IMR-90 (cell line): ENCODE measurements around the gene ITPRID1. TPM values are rescaled to one million over a fixed set of nuclear protein-coding genes. Genes with fewer than 3 reads are reported as not detected.

Source experiments
- ATAC-seq: fragments of 200-7000 bp; cut with Tn5 transposase; 2 replicates; pipeline ENCODE4 v1.9.1; 2020; ENCODE audit warnings: low read depth, mild to moderate bottlenecking, moderate library complexity
- BruUV-seq: library from RNA; stranded (reverse); fragments of 400-500 nt; replicated peaks from 2 replicates; lab custom pipeline; 2021; lab: Mats Ljungman, UMichigan
- CTCF ChIA-PET: fragments of 300-600 bp; formaldehyde crosslinking; extraction: SDS; loops from one replicate; lab custom pipeline; 2021; ENCODE audit warnings: antibody characterized with exemption; lab: Yijun Ruan, JAX
- POLR2A ChIA-PET: fragments of 300-600 bp; sonication (Branson Sonifier 250); formaldehyde crosslinking; loops from one replicate; lab custom pipeline; 2022; ENCODE audit warnings: antibody characterized with exemption; ENCODE audit not compliant: unreplicated experiment; lab: Charles Lee
- DNase-seq: peaks from one replicate; pipeline ENCODE4 v3.0.0; 2013
- H2AFZ ChIP-seq: replicated peaks from 2 replicates; pipeline ENCODE3; 2013; ENCODE audit warnings: low read length, mild to moderate bottlenecking; ENCODE audit not compliant: poor library complexity
- H2AK5ac ChIP-seq: 2 replicates; pipeline ENCODE4 v1.6.1; 2013; ENCODE audit warnings: low read depth, low read length, inconsistent platforms
- H2AK9ac ChIP-seq: replicated peaks from 2 replicates; pipeline ENCODE3; 2013; ENCODE audit warnings: mild to moderate bottlenecking, low read depth, low read length, moderate library complexity; ENCODE audit not compliant: poor library complexity
- H2BK120ac ChIP-seq: 2 replicates; pipeline ENCODE4 v1.6.1; 2013; ENCODE audit warnings: low read depth, low read length, inconsistent platforms
- H2BK15ac ChIP-seq: 3 replicates; pipeline ENCODE4 v1.6.1; 2013; ENCODE audit warnings: low read depth, low read length, inconsistent platforms
- H2BK20ac ChIP-seq: 2 replicates; pipeline ENCODE4 v1.6.1; 2013; ENCODE audit warnings: low read depth, mild to moderate bottlenecking, inconsistent platforms, low read length, moderate library complexity
- H2BK5ac ChIP-seq: 2 replicates; pipeline ENCODE4 v1.6.1; 2013; ENCODE audit warnings: mild to moderate bottlenecking, low read depth, low read length, inconsistent platforms; ENCODE audit not compliant: poor library complexity, severe bottlenecking
- H3K14ac ChIP-seq: replicated peaks from 2 replicates; pipeline ENCODE4 v1.6.1; 2013; ENCODE audit warnings: low read depth, low read length, inconsistent platforms
- H3K18ac ChIP-seq: 2 replicates; pipeline ENCODE4 v1.6.1; 2013; ENCODE audit warnings: low read depth, low read length, control low read depth
- H3K23ac ChIP-seq: 2 replicates; pipeline ENCODE4 v1.6.1; 2013; ENCODE audit warnings: low read depth, low read length, inconsistent platforms
- H3K27ac ChIP-seq: 2 replicates; pipeline ENCODE4 v1.5.1; 2013; ENCODE audit warnings: mild to moderate bottlenecking, control low read depth, low read length; ENCODE audit not compliant: insufficient read depth
- H3K27me3 ChIP-seq: 2 replicates; pipeline ENCODE4 v1.6.1; 2013; ENCODE audit warnings: low read length; ENCODE audit not compliant: control insufficient read depth, insufficient read depth
- H3K36me3 ChIP-seq: 2 replicates; pipeline ENCODE4 v1.6.1; 2013; ENCODE audit warnings: low read length, mixed read lengths; ENCODE audit not compliant: control insufficient read depth, insufficient read depth
- H3K4ac ChIP-seq: 2 replicates; pipeline ENCODE4 v1.6.1; 2013; ENCODE audit warnings: low read depth, low read length, inconsistent platforms
- H3K4me1 ChIP-seq: 2 replicates; pipeline ENCODE4 v1.6.1; 2013; ENCODE audit warnings: low read length, mixed read lengths; ENCODE audit not compliant: control insufficient read depth, insufficient read depth
- H3K4me2 ChIP-seq: 2 replicates; pipeline ENCODE4 v1.6.1; 2013; ENCODE audit warnings: low read depth, mild to moderate bottlenecking, control low read depth, low read length, moderate library complexity
- H3K4me3 ChIP-seq: 2 replicates; pipeline ENCODE4 v1.5.1; 2013; ENCODE audit warnings: low read depth, mild to moderate bottlenecking, control low read depth, low read length, moderate library complexity; ENCODE audit not compliant: insufficient read depth
- H3K56ac ChIP-seq: 2 replicates; pipeline ENCODE4 v1.6.1; 2013; ENCODE audit warnings: low read length, inconsistent platforms; ENCODE audit not compliant: insufficient read depth; ENCODE audit errors: extremely low read depth
- H3K79me1 ChIP-seq, 2 experiments: 2 replicates each; pipeline ENCODE4 v1.6.1; 2013; ENCODE audit warnings: low read length in 2 of 2, inconsistent platforms in 1 of 2, low read depth in 1 of 2
- H3K9ac ChIP-seq: 2 replicates; pipeline ENCODE4 v1.6.1; 2013; ENCODE audit warnings: low read depth, low read length, control low read depth
- H3K9me1 ChIP-seq: 2 replicates; pipeline ENCODE4 v1.6.1; 2013; ENCODE audit warnings: low read length, inconsistent platforms; ENCODE audit not compliant: insufficient read depth
- H3K9me3 ChIP-seq: 2 replicates; pipeline ENCODE4 v1.6.1; 2013; ENCODE audit warnings: low read length; ENCODE audit not compliant: control insufficient read depth, insufficient read depth
- H4K20me1 ChIP-seq: 2 replicates; pipeline ENCODE4 v1.6.1; 2013; ENCODE audit warnings: low read length, inconsistent platforms; ENCODE audit not compliant: insufficient read depth
- H4K5ac ChIP-seq: 2 replicates; pipeline ENCODE4 v1.6.1; 2013; ENCODE audit warnings: mild to moderate bottlenecking, low read depth, low read length, control low read depth
- H4K8ac ChIP-seq, 2 experiments: 2 replicates each; pipeline ENCODE4 v1.6.1; 2013; ENCODE audit warnings: low read depth in 2 of 2, low read length in 2 of 2, control low read depth in 1 of 2, inconsistent platforms in 1 of 2
- H4K91ac ChIP-seq: 2 replicates; pipeline ENCODE4 v1.6.1; 2013; ENCODE audit warnings: low read depth, low read length, inconsistent platforms; ENCODE audit not compliant: insufficient read depth
- BHLHE40 ChIP-seq: fragments of 150-350 bp; IDR thresholded peaks from 2 replicates; pipeline ENCODE4 v1.6.1; 2016; ENCODE audit warnings: mild to moderate bottlenecking, low read depth, low read length
- WGBS, 2 experiments: methylation state at CpG; one replicate each; pipeline versions ENCODE4 v1.1.5 to v1.1.7; 2013; ENCODE audit warnings: missing lambda C conversion rate in 2 of 2; ENCODE audit not compliant: insufficient read length in 1 of 2; ENCODE audit errors: extremely low coverage in 2 of 2; 5-methylcytosine and 5-hydroxymethylcytosine counted together
- dilution Hi-C: fragments of 300-500 bp; cut with HindIII; formaldehyde crosslinking; loops from one replicate; pipeline ENCODE4 v1.14.3; 2018; ENCODE audit warnings: low sequenced_read_pairs; ENCODE audit not compliant: unreplicated experiment
- in situ Hi-C: fragments of 300-500 bp; cut with MboI; formaldehyde crosslinking; loops from 3 replicates; pipeline ENCODE4 v1.14.3; 2019; ENCODE audit warnings: low sequenced_read_pairs, inconsistent platforms, mixed read lengths
- intact Hi-C: fragments of 100-400 bp; cut with micrococcal nuclease; formaldehyde crosslinking; loops from 2 replicates; pipeline ENCODE4 v1.10.0; 2022
- polyA plus RNA-seq, 3 experiments: library from polyadenylated mRNA; depleted of rRNA; stranded (reverse); fragments of >200 nt; gene quantifications; 2 replicates each; pipeline ENCODE4 v1.2.3, GENCODE V29; 2012; ENCODE audit warnings: low replicate concordance in 1 of 3
- total RNA-seq: library from RNA; depleted of rRNA; stranded (reverse); fragments of >200 nt; gene quantifications from 2 replicates; pipeline ENCODE4 v1.2.3, GENCODE V29; 2012
- TF ChIP-seq, protein P1 (sequence below): conservative IDR thresholded peaks from 2 replicates; pipeline ENCODE4 v1.5.1; 2012; ENCODE audit warnings: mild to moderate bottlenecking, low read depth, low read length, improper control_type of control experiment

ITPRID1 gene
- total and polyA plus RNA-seq, 2 of the 4 experiments (the other 2 are of a cell fraction), result not detected

GRCh38 chr7:31603046-31603445, 89.2 kb downstream of the ITPRID1 start:
- no peak overlapping the region for H2AFZ ChIP-seq
- no peak overlapping the region for H3K23ac ChIP-seq
- POLR2A ChIA-PET, result no interaction called here
- H2AK5ac ChIP-seq, result no peak overlapping the region
- BruUV-seq, result no TSS peak
- H4K91ac ChIP-seq, result no peak overlapping the region
- H4K20me1 ChIP-seq, result no peaks in the 10 kb centered on the region
- no peak overlapping the region for H3K4me2 ChIP-seq
- no peak overlapping the region for H3K18ac ChIP-seq
- 37% methylated on average over 2 of the region's 5 CpGs; no CpG with 5 or more reads in 1 of the 2 experiments for whole genome bisulfite sequencing, 2 experiments
- H3K9me3 ChIP-seq, result no peaks in the 10 kb centered on the region
- H3K14ac ChIP-seq, result no peak overlapping the region
- H2AK9ac ChIP-seq, result no peak overlapping the region
- H3K56ac ChIP-seq, result no peak overlapping the region
- no peaks in the 10 kb centered on the region for H3K36me3 ChIP-seq
- no peaks in the 10 kb centered on the region for H3K27me3 ChIP-seq
- no peak overlapping the region for H4K5ac ChIP-seq
- in situ Hi-C loops (no loop called here), intact Hi-C loops (no loop called here), dilution Hi-C loops (no loop called here)
- H3K9ac ChIP-seq, result no peak overlapping the region
- H2BK20ac ChIP-seq, result no peak overlapping the region
- H3K4ac ChIP-seq, result no peak overlapping the region
- DNase-seq (no peak), ATAC-seq (no peak)
- no peaks in the 10 kb centered on the region for H3K4me1 ChIP-seq
- no peak overlapping the region for H3K4me3 ChIP-seq
- CTCF ChIA-PET, result no interaction called here
- no peak overlapping the region for H2BK15ac ChIP-seq
- no peak overlapping the region for H3K27ac ChIP-seq
- H3K9me1 ChIP-seq, result no peaks in the 10 kb centered on the region
- no peak overlapping the region for H2BK5ac ChIP-seq
- H3K79me1 ChIP-seq, result no peaks in the 10 kb centered on the region
- no peak for TF ChIP-seq BHLHE40
- TF ChIP-seq, protein P1, sequence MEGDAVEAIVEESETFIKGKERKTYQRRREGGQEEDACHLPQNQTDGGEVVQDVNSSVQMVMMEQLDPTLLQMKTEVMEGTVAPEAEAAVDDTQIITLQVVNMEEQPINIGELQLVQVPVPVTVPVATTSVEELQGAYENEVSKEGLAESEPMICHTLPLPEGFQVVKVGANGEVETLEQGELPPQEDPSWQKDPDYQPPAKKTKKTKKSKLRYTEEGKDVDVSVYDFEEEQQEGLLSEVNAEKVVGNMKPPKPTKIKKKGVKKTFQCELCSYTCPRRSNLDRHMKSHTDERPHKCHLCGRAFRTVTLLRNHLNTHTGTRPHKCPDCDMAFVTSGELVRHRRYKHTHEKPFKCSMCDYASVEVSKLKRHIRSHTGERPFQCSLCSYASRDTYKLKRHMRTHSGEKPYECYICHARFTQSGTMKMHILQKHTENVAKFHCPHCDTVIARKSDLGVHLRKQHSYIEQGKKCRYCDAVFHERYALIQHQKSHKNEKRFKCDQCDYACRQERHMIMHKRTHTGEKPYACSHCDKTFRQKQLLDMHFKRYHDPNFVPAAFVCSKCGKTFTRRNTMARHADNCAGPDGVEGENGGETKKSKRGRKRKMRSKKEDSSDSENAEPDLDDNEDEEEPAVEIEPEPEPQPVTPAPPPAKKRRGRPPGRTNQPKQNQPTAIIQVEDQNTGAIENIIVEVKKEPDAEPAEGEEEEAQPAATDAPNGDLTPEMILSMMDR, result no peak
- no peak overlapping the region for H4K8ac ChIP-seq
- H2BK120ac ChIP-seq, result no peak overlapping the region
